GM18868 (cell line): Measurements from ENCODE around the gene PHACTR2.

ENCODE experiments used
- ATAC-seq: cut with Tn5 transposase; IDR thresholded peaks from one replicate; pipeline ENCODE4 v1.9.1; 2021; ENCODE audit warnings: mild to moderate bottlenecking, moderate library complexity; ENCODE audit not compliant: unreplicated experiment

PHACTR2 gene

GRCh38 chr6:143696664-143697000, 18.9 kb downstream of the PHACTR2 start:
- ATAC-seq = no peak

- ATAC-seq = no peak
Measured at GRCh38 chr6:143697076-143697800, 19.5 kb downstream of the PHACTR2 start.

- ATAC-seq = no peak
Measured at GRCh38 chr6:143698329-143698728, 20.6 kb downstream of the PHACTR2 start.

- ATAC-seq = no peak
Measured at GRCh38 chr6:143698759-143699429, 21.1 kb downstream of the PHACTR2 start.

- ATAC-seq = no peak
Measured at GRCh38 chr6:143699430-143699825, 21.7 kb downstream of the PHACTR2 start.

- ATAC-seq = no peak
Measured at GRCh38 chr6:143700684-143701348, 23.1 kb downstream of the PHACTR2 start.

- ATAC-seq = no peak
Measured at GRCh38 chr6:143701349-143702234, 23.8 kb downstream of the PHACTR2 start.

GRCh38 chr6:143705569-143705968, 27.8 kb downstream of the PHACTR2 start:
- no peak for ATAC-seq

- no peak for ATAC-seq
Measured at GRCh38 chr6:143707697-143708096, 29.9 kb downstream of the PHACTR2 start.

GRCh38 chr6:143708889-143709288, 31.1 kb downstream of the PHACTR2 start:
- ATAC-seq = no peak

GRCh38 chr6:143711714-143712113, 33.9 kb downstream of the PHACTR2 start:
- ATAC-seq = no peak

GRCh38 chr6:143718472-143718871, 40.7 kb downstream of the PHACTR2 start:
- no peak for ATAC-seq

- ATAC-seq = no peak
Measured at GRCh38 chr6:143721642-143722041, 43.9 kb downstream of the PHACTR2 start.

- no peak for ATAC-seq
Measured at GRCh38 chr6:143724876-143725275, 47.1 kb downstream of the PHACTR2 start.

- peak; percentile 81 for ATAC-seq
Measured at GRCh38 chr6:143726015-143726647, 48.4 kb downstream of the PHACTR2 start.

GRCh38 chr6:143727035-143727434, 49.3 kb downstream of the PHACTR2 start:
- ATAC-seq = no peak

GRCh38 chr6:143731789-143732188, 54.0 kb downstream of the PHACTR2 start:
- no peak for ATAC-seq

GRCh38 chr6:143732536-143732935, 54.8 kb downstream of the PHACTR2 start:
- ATAC-seq = no peak

GRCh38 chr6:143733510-143733909, 55.7 kb downstream of the PHACTR2 start:
- ATAC-seq = no peak

- no peak for ATAC-seq
Measured at GRCh38 chr6:143734641-143735063, 56.9 kb downstream of the PHACTR2 start.
